ENCODE results near the gene NBEAL2.
"Not testable (repeated sequence)": the region's sequence is repeated elsewhere in the genome, so short reads cannot be mapped to it uniquely, and the experiment has no call there.

NBEAL2 gene

GRCh38 chr3:46960835-46961234, 18.6 kb upstream of the NBEAL2 start:
- Histone ChIP-seq H3K4me1 (ENCODE audit: control insufficient read depth, insufficient read depth, low read depth, low read length) (peaks cover 26% of the 10 kb centered on the region), H3K4ac (ENCODE audit: low read depth in 1 of 2, low read length in 2 of 2) (no peak overlapping the region), H3K27me3 (ENCODE audit: control insufficient read depth in 1 of 2, insufficient read depth in 1 of 2, low read length in 2 of 2) (no peaks in the 10 kb centered on the region), H3K14ac (ENCODE audit: low read length in 2 of 2) (peak overlapping the region in 1 of 2 experiments; percentile 9), H3K4me2 (ENCODE audit: low read length, poor library complexity, severe bottlenecking) (no peak overlapping the region), H2BK15ac (ENCODE audit: low read depth, poor library complexity, severe bottlenecking) (peak overlapping the region; percentile 91), H3K9me3 (ENCODE audit: control insufficient read depth, low read length) (no peaks in the 10 kb centered on the region), H2BK12ac (ENCODE audit: low read length in 2 of 2) (peak overlapping the region in 1 of 2 experiments; percentile 71), H4K8ac (ENCODE audit: low read length) (no peak overlapping the region), H3K36me3 (ENCODE audit: control insufficient read depth in 1 of 2, insufficient read depth in 2 of 2, low read depth in 1 of 2, low read length in 2 of 2) (peaks cover 5 to 16% of the 10 kb centered on the region in 2 experiments), H4K91ac (ENCODE audit: low read length) (no peak overlapping the region), H3K18ac (ENCODE audit: low read depth in 1 of 2, low read length in 2 of 2) (peak overlapping the region in 1 of 2 experiments; percentile 28), H2BK120ac (ENCODE audit: low read depth, low read length) (no peak overlapping the region), H2BK5ac (ENCODE audit: low read depth, low read length, poor library complexity, severe bottlenecking) (no peak overlapping the region), H3K27ac (ENCODE audit: low read length, poor library complexity, severe bottlenecking) (peak overlapping the region; percentile 17), H2AK5ac (ENCODE audit: low read length, severe bottlenecking) (no peak overlapping the region), H3K23ac (ENCODE audit: low read length in 2 of 2) (no peak overlapping the region), H3K9ac (ENCODE audit: low read length) (peak overlapping the region; percentile 53), H2AFZ (ENCODE audit: low read depth, low read length) (no peak overlapping the region), H3K4me3 (ENCODE audit: insufficient read depth in 1 of 2, low read depth in 1 of 2, low read length in 2 of 2) (no peak overlapping the region), H3K79me1 (replicated peaks; ENCODE audit: low read length, poor library complexity, severe bottlenecking) (no peaks in the 10 kb centered on the region)
- no peak for DNase-seq
- no CpG with 5 or more reads among the region's 1 CpG for WGBS

DNA sequence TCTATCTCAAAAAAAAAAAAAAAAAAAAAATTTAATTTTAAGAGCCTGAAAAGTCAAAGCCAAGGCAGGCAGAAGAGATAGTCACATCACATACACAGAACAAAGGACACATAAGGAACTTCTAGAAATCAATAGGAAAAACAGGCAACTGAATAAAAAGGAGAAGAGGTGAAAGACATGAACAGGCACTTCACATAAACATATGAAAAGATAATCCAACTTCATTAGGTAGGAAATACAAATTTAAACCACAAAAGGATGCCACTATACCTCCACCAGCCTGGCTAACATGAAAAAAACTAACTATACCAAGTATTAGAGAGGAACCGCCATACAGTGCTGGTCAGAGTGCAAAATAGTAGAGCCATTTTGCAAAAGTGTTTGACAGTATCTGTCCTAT, 17.0 kb upstream of the NBEAL2 start:
- no peaks in the 10 kb centered on the region for H3K27me3 ChIP-seq (ENCODE audit: control insufficient read depth in 1 of 2, insufficient read depth in 1 of 2, low read length in 2 of 2)
- no peak overlapping the region for H3K23ac ChIP-seq (ENCODE audit: low read length in 2 of 2)
- H3K4me3 ChIP-seq (ENCODE audit: insufficient read depth in 1 of 2, low read depth in 1 of 2, low read length in 2 of 2) = no peak overlapping the region
- no peak for DNase-seq
- no peak overlapping the region for H3K18ac ChIP-seq (ENCODE audit: low read depth in 1 of 2, low read length in 2 of 2)
- H4K91ac ChIP-seq (ENCODE audit: low read length) = no peak overlapping the region
- H3K36me3 ChIP-seq (ENCODE audit: control insufficient read depth in 1 of 2, insufficient read depth in 2 of 2, low read depth in 1 of 2, low read length in 2 of 2) = peaks cover 11 to 17% of the 10 kb centered on the region in 2 experiments
- no peak overlapping the region for H2BK5ac ChIP-seq (ENCODE audit: low read depth, low read length, poor library complexity, severe bottlenecking)
- no peak overlapping the region for H3K4me2 ChIP-seq (ENCODE audit: low read length, poor library complexity, severe bottlenecking)
- no peak overlapping the region for H3K14ac ChIP-seq (ENCODE audit: low read length in 2 of 2)
- H4K8ac ChIP-seq (ENCODE audit: low read length) = no peak overlapping the region
- WGBS = 73% methylated on average over 1 of the region's 1 CpG
- H3K9ac ChIP-seq (ENCODE audit: low read length) = no peak overlapping the region
- H3K79me1 ChIP-seq (replicated peaks; ENCODE audit: low read length, poor library complexity, severe bottlenecking) = no peaks in the 10 kb centered on the region
- no peak overlapping the region for H2BK12ac ChIP-seq (ENCODE audit: low read length in 2 of 2)
- H2BK120ac ChIP-seq (ENCODE audit: low read depth, low read length) = no peak overlapping the region
- no peak overlapping the region for H2AFZ ChIP-seq (ENCODE audit: low read depth, low read length)
- H2BK15ac ChIP-seq (ENCODE audit: low read depth, poor library complexity, severe bottlenecking) = no peak overlapping the region
- no peak overlapping the region for H3K27ac ChIP-seq (ENCODE audit: low read length, poor library complexity, severe bottlenecking)
- peaks cover 33% of the 10 kb centered on the region for H3K4me1 ChIP-seq (ENCODE audit: control insufficient read depth, insufficient read depth, low read depth, low read length)
- no peaks in the 10 kb centered on the region for H3K9me3 ChIP-seq (ENCODE audit: control insufficient read depth, low read length)
- no peak overlapping the region for H3K4ac ChIP-seq (ENCODE audit: low read depth in 1 of 2, low read length in 2 of 2)
- H2AK5ac ChIP-seq (ENCODE audit: low read length, severe bottlenecking) = no peak overlapping the region

GRCh38 chr3:46962990-46963389, 16.5 kb upstream of the NBEAL2 start:
- Histone ChIP-seq H3K4me3 (ENCODE audit: insufficient read depth in 1 of 2, low read depth in 1 of 2, low read length in 2 of 2) (no peak overlapping the region), H2BK120ac (ENCODE audit: low read depth, low read length) (no peak overlapping the region), H3K18ac (ENCODE audit: low read depth in 1 of 2, low read length in 2 of 2) (no peak overlapping the region), H3K14ac (ENCODE audit: low read length in 2 of 2) (no peak overlapping the region), H3K4ac (ENCODE audit: low read depth in 1 of 2, low read length in 2 of 2) (no peak overlapping the region), H2AK5ac (ENCODE audit: low read length, severe bottlenecking) (no peak overlapping the region), H3K4me1 (ENCODE audit: control insufficient read depth, insufficient read depth, low read depth, low read length) (peaks cover 33% of the 10 kb centered on the region), H2BK15ac (ENCODE audit: low read depth, poor library complexity, severe bottlenecking) (no peak overlapping the region), H3K36me3 (ENCODE audit: control insufficient read depth in 1 of 2, insufficient read depth in 2 of 2, low read depth in 1 of 2, low read length in 2 of 2) (peaks cover 11 to 17% of the 10 kb centered on the region in 2 experiments), H2AFZ (ENCODE audit: low read depth, low read length) (no peak overlapping the region), H3K4me2 (ENCODE audit: low read length, poor library complexity, severe bottlenecking) (no peak overlapping the region), H3K9me3 (ENCODE audit: control insufficient read depth, low read length) (no peaks in the 10 kb centered on the region), H3K23ac (ENCODE audit: low read length in 2 of 2) (no peak overlapping the region), H3K9ac (ENCODE audit: low read length) (no peak overlapping the region), H2BK12ac (ENCODE audit: low read length in 2 of 2) (no peak overlapping the region), H3K27me3 (ENCODE audit: control insufficient read depth in 1 of 2, insufficient read depth in 1 of 2, low read length in 2 of 2) (no peaks in the 10 kb centered on the region), H4K91ac (ENCODE audit: low read length) (no peak overlapping the region), H3K79me1 (replicated peaks; ENCODE audit: low read length, poor library complexity, severe bottlenecking) (no peaks in the 10 kb centered on the region), H4K8ac (ENCODE audit: low read length) (no peak overlapping the region), H2BK5ac (ENCODE audit: low read depth, low read length, poor library complexity, severe bottlenecking) (no peak overlapping the region), H3K27ac (ENCODE audit: low read length, poor library complexity, severe bottlenecking) (no peak overlapping the region)
- DNase-seq = no peak
- 100% methylated on average over 1 of the region's 1 CpG for WGBS

DNA sequence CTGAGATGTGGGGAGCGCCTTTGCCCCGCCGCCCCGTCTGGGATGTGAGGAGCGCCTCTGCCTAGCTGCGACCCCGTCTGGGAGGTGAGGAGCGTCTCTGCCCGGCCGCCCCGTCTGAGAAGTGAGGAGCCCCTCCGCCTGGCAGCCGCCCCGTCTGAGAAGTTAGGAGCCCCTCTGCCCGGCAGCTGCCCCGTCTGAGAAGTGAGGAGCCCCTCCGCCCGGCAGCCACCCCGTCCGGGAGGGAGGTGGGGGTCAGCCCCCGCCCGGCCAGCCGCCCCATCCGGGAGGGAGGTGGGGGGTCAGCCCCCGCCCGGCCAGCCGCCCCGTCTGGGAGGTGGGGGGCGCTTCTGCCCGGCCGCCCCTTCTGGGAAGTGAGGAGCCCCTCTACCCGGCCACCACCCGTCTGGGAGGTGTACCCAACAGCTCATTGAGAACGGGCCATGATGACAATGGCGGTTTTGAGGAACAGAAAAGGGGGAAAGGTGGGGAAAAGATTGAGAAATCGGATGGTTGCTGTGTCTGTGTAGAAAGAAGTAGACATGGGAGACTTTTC, 15.4 kb upstream of the NBEAL2 start:
- not testable (repeated sequence) for H2BK15ac ChIP-seq (ENCODE audit: low read depth, poor library complexity, severe bottlenecking); H3K9me3 ChIP-seq (ENCODE audit: control insufficient read depth, low read length); H4K8ac ChIP-seq (ENCODE audit: low read length); H4K91ac ChIP-seq (ENCODE audit: low read length); H2AK5ac ChIP-seq (ENCODE audit: low read length, severe bottlenecking); H3K27ac ChIP-seq (ENCODE audit: low read length, poor library complexity, severe bottlenecking); H3K79me1 ChIP-seq (replicated peaks; ENCODE audit: low read length, poor library complexity, severe bottlenecking); H3K23ac ChIP-seq (ENCODE audit: low read length in 2 of 2); H3K27me3 ChIP-seq (ENCODE audit: control insufficient read depth in 1 of 2, insufficient read depth in 1 of 2, low read length in 2 of 2); H3K4me2 ChIP-seq (ENCODE audit: low read length, poor library complexity, severe bottlenecking); H2AFZ ChIP-seq (ENCODE audit: low read depth, low read length); H3K9ac ChIP-seq (ENCODE audit: low read length); H3K4me3 ChIP-seq (ENCODE audit: insufficient read depth in 1 of 2, low read depth in 1 of 2, low read length in 2 of 2); DNase-seq; H3K14ac ChIP-seq (ENCODE audit: low read length in 2 of 2); H2BK12ac ChIP-seq (ENCODE audit: low read length in 2 of 2); H2BK120ac ChIP-seq (ENCODE audit: low read depth, low read length); H3K4ac ChIP-seq (ENCODE audit: low read depth in 1 of 2, low read length in 2 of 2); H3K18ac ChIP-seq (ENCODE audit: low read depth in 1 of 2, low read length in 2 of 2); H2BK5ac ChIP-seq (ENCODE audit: low read depth, low read length, poor library complexity, severe bottlenecking)
- WGBS = 99% methylated on average over 34 of the region's 36 CpGs
- peaks cover 17% of the 10 kb centered on the region in 2 experiments for H3K36me3 ChIP-seq (ENCODE audit: control insufficient read depth in 1 of 2, insufficient read depth in 2 of 2, low read depth in 1 of 2, low read length in 2 of 2)
- peaks cover 38% of the 10 kb centered on the region for H3K4me1 ChIP-seq (ENCODE audit: control insufficient read depth, insufficient read depth, low read depth, low read length)

Data from mesenchymal stem cell (in vitro differentiated cells and primary cell).